ENCODE results near the gene RAB38. TPM values are rescaled to one million over a fixed set of nuclear protein-coding genes. Genes with fewer than 3 reads are reported as not detected.

Gene RAB38
- total RNA-seq, 4 donors from 2014 or later, result 0.59 to 5.1 (median 2.5) TPM

DNA sequence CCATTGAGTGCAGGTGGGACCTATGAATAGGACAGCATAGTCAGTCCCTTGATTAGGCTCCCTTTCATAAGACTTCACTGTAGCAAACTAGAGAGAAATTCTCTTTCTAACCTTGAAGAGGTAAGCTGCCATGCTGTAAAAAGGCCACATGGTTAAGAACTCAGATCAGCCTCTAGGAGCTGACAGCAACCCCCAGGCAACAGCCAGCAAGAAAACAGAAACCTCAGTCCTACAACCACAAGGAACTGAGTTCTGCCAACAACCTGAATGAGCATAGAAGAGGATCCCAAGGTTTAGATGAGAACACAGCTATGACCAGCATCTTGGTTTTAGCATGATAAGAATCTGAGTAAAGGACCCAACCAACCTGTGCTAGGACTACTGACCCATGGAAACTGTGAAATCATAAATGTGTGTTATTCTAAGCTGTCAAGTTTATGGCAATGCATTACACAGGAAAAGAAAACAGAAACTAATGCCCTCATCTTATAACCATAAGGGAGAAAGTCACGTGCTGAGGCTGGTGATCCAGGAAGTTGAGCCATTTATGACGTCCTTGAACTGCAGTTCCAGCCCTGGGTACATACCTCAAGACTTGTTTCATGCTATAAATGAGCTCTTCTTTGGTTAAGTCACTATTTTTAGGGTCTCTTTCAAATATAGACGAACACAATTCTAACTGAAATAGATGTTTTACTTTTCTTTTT lies 43.3 kb downstream of the RAB38 start:
- no peaks in the 10 kb centered on the region for H3K4me1 ChIP-seq
- peaks cover 0 to 9% (median 0%) of the 10 kb centered on the region in 3 donors for H3K36me3 ChIP-seq
- no peak overlapping the region for H3K27ac ChIP-seq
- H3K4me3 ChIP-seq, result no peak overlapping the region
- DNase-seq (ENCODE audit: low spot score in 2 of 2), result no peak
- TF ChIP-seq, protein P1, sequence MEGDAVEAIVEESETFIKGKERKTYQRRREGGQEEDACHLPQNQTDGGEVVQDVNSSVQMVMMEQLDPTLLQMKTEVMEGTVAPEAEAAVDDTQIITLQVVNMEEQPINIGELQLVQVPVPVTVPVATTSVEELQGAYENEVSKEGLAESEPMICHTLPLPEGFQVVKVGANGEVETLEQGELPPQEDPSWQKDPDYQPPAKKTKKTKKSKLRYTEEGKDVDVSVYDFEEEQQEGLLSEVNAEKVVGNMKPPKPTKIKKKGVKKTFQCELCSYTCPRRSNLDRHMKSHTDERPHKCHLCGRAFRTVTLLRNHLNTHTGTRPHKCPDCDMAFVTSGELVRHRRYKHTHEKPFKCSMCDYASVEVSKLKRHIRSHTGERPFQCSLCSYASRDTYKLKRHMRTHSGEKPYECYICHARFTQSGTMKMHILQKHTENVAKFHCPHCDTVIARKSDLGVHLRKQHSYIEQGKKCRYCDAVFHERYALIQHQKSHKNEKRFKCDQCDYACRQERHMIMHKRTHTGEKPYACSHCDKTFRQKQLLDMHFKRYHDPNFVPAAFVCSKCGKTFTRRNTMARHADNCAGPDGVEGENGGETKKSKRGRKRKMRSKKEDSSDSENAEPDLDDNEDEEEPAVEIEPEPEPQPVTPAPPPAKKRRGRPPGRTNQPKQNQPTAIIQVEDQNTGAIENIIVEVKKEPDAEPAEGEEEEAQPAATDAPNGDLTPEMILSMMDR (IDR thresholded peaks at IDR 0.05), result no peak
- no peak for TF ChIP-seq POLR2A (IDR thresholded peaks at IDR 0.05)
- TF ChIP-seq EP300 (IDR thresholded peaks at IDR 0.05), result no peak
- H3K9me3 ChIP-seq, result peaks cover 0 to 10% (median 0%) of the 10 kb centered on the region in 4 donors
- 72 to 76% methylated on average over 3 of the region's 3 CpGs for WGBS, 2 donors
- no peaks in the 10 kb centered on the region for H3K27me3 ChIP-seq

DNA sequence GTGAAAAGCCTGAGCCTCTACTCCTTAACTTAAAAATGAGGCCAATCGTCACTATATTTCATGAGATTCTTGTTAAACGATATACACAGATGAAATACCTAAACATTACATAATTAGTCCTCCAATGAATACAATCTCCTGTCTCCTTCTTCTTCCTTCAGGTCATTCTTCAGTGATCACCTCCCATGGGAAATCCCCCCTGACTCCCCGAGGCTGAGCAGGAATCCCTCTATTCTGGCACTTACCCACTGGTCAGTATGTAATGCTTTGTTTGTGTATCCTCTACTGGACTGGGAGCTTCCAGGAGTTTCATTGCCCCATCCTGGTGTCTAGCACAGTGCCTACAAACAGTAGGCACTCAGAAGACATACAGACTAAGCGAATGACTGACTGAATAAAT lies 52.3 kb downstream of the RAB38 start:
- H3K27ac ChIP-seq, result no peak overlapping the region
- no peak overlapping the region for H3K4me3 ChIP-seq
- TF ChIP-seq, protein P1 (IDR thresholded peaks at IDR 0.05), result no peak
- TF ChIP-seq POLR2A (IDR thresholded peaks at IDR 0.05) (no peak), EP300 (IDR thresholded peaks at IDR 0.05) (no peak)
- H3K36me3 ChIP-seq, result no peaks in the 10 kb centered on the region
- no peaks in the 10 kb centered on the region for H3K27me3 ChIP-seq
- H3K4me1 ChIP-seq, result no peaks in the 10 kb centered on the region
- no peaks in the 10 kb centered on the region for H3K9me3 ChIP-seq
- WGBS, 2 donors, result 77 to 79% methylated on average over 4 of the region's 4 CpGs
- DNase-seq (ENCODE audit: low spot score in 2 of 2), result no peak

DNA sequence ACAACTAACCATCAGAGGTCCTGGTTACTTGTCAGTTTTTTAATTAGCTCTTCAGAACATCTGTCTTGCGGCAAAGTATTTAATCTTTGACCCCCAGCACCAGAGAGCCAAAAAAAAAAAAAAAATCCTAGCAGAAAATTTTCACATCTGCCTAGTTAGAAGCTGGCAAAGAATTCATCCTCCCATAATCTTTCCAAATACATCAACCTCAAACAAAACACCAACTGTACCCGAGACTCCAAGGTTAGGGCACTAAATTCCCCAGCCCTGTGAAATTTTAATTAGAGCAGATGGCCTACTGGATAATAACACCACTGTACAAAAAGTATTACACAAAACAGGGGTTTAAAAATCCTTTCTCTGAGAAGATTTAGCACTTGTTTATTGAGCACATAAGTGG lies 55.7 kb downstream of the RAB38 start:
- H3K36me3 ChIP-seq, result no peaks in the 10 kb centered on the region
- TF ChIP-seq POLR2A (IDR thresholded peaks at IDR 0.05), result no peak
- no peak for TF ChIP-seq EP300 (IDR thresholded peaks at IDR 0.05)
- TF ChIP-seq, protein P1 (IDR thresholded peaks at IDR 0.05), result no peak
- no peaks in the 10 kb centered on the region for H3K27me3 ChIP-seq
- H3K4me1 ChIP-seq, result no peaks in the 10 kb centered on the region
- no peaks in the 10 kb centered on the region for H3K9me3 ChIP-seq
- 19 to 26% methylated on average over 2 of the region's 2 CpGs for WGBS, 2 donors
- no peak overlapping the region for H3K27ac ChIP-seq
- no peak overlapping the region for H3K4me3 ChIP-seq
- DNase-seq (ENCODE audit: low spot score in 2 of 2), result no peak

DNA sequence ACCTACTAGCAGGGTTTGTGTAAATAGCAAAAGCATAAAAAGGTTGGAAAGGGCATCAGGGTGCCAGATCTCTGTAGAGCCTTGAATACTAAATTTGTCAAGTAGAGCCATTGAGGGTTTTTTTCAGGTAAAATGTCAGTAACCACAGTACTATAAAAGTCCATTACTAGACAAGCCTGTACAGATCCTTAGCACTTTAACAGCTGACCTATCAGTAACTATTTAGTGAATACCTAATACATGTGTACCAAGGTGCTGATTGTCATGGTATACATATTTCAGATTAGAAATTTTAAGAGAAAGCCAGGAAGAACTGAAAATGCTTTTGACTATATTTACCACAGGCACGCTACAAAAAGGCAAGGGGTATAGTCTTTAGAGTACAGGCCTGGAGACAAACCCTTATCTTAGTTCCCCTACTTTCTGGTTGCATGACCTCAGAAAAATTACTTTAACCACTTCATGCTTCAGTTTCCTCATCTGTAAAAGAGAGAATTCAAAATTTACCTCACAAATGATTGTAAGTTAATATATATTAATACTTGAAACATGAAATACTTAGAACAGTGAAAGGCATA lies 57.9 kb downstream of the RAB38 start:
- no peak overlapping the region for H3K4me3 ChIP-seq
- peaks cover 0 to 3% (median 0%) of the 10 kb centered on the region in 3 donors for H3K36me3 ChIP-seq
- no peak overlapping the region for H3K27ac ChIP-seq
- no peaks in the 10 kb centered on the region for H3K9me3 ChIP-seq
- H3K4me1 ChIP-seq, result no peaks in the 10 kb centered on the region
- TF ChIP-seq EP300 (IDR thresholded peaks at IDR 0.05) (no peak), POLR2A (IDR thresholded peaks at IDR 0.05) (no peak)
- TF ChIP-seq, protein P1 (IDR thresholded peaks at IDR 0.05), result no peak
- no peak for DNase-seq (ENCODE audit: low spot score in 2 of 2)
- 81 to 96% methylated on average over 1 of the region's 1 CpG for WGBS, 2 donors
- H3K27me3 ChIP-seq, result no peaks in the 10 kb centered on the region

Data from tibial nerve (tissue), 4 donors.